DMS114 treated with DMSO at 0.1 percent for 48 hours (cell line): ENCODE data around the gene DGCR2.
"Not testable (repeated sequence)": the region's sequence is repeated elsewhere in the genome, so short reads cannot be mapped to it uniquely, and the experiment has no call there.

Source experiments
- DNase-seq: peaks from one replicate; lab custom pipeline; 2025; ENCODE audit not compliant: unreplicated experiment; lab: John Stamatoyannopoulos, UW

DGCR2 gene

DNA sequence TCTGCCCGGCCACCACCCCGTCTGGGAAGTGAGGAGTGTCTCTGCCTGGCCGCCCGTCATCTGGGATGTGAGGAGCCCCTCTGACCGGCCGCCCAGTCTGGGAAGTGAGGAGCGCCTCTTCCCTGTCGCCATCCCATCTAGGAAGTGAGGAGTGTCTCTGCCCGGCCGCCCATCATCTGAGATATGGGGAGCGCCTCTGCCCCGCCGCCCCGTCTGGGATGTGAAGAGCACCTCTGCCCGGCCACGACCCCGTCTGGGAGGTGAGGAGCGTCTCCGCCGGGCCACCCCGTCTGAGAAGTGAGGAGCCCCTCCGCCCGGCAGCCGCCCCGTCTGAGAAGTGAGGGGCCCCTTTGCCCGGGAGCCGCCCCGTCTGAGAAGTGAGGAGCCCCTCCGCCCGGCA is 38.1 kb downstream of the DGCR2 start:
- DNase-seq, result not testable (repeated sequence)

DNA sequence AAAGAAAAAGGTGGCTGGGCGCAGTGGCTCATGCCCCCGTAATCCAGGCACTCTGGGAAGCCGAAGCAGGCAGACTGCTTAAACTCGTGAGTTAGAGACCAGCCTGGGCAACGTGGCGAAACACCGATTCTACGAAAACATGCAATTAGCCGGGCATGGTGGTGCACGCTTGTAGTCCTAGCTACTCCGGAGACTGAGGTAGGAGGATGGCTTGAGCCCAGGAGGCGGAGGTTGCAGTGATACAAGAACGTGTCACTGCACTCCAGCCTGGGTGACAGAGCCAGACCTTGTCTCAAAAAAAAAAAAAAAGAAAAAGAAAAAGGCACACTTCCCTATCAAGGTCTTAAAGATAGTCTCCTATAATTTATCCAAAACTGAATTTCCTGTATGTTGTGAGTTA is 39.4 kb downstream of the DGCR2 start:
- DNase-seq, result no peak

DNA sequence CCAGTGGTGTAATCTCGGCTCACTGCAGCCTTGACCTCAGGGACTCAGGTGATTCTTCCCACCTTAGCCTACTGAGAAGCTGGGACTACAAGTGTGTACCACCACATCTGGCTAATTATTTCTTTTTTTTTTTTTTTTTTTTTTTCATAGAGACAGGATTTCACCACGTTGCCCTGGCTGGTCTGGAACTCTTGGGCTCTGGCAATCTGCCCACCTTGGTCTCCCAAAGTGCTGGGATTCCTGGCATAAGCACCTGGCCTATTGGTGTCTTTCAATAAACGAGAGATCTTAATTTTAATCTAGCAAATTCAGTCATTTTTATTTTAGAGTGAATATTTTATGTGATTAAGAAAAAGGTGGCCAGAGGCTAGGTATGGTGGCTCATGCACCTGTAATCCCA is 40.1 kb downstream of the DGCR2 start:
- no peak for DNase-seq

DNA sequence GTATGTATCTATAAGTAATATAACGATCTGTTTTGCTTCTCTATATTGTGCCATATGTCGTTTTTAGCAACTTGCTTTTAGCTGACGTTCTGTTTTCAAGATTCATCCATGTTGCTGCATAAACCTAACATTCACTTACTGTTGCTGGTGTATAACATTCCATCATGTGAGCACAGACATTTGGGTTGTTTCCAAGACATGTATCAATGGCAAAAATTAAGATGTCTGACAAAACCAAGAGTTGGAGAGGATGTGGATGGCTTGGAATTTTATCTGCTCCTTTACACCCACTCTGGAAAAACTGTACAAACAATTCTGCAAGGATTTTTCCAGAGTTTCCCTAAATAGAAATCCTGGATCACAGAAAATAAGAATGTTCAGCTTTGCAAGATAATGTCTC is 40.9 kb downstream of the DGCR2 start:
- no peak for DNase-seq

DNA sequence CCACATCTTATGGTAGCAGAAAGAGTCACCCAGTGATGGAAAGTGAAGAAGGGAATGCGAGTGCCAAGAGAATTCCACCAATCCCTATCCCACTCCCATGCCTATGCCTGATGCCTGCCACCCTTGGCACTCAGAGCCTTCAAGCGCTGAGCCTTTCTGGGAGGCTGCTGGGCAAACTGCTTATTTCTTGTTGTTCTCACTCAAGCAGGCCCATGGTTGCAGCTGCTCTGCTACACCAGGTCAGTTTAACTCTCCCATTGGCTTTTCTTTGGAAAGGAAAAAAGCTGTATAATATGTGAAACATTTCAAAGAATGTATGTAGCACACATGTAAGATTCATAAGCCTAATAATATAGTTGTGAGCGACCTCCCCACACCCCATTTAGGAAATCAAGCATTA is 41.4 kb downstream of the DGCR2 start:
- no peak for DNase-seq

DNA sequence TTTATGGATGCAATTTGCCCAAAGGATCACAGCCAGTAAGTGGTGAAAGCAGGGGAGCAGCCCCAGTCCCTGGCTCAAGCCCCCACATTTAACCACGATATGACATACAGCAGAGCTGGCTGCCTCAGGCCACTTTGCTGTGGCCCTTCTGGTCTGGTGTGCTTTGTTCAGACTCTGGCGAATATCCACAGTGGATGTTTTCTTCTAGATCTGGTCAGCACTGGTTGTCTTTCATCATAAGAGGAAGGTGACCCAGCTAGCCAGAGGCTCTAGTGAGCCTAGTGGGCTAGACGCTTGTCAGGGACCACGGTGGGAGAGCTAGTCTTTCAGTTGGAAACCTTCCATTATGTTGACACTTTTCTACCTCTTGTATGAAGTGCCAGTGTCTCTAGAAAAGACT is 42.5 kb downstream of the DGCR2 start:
- DNase-seq, result no peak

DNA sequence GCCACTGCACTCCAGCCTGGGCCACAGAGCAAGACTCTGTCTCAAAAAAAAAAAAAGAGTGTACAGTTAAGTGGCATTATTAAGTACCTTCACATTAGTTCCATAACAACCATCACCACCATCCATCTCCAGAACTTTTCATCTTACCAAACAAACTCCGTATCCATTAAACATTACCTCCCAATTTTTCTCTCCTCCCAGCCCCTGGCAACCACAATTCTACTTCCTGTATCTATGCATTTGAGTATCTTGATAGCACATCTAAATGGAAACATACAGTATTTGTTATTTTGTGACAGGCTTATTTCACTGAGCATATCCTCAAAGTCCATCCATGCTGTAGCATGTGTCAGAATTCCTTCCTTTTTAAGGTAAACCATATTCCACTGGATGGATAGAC is 46.8 kb downstream of the DGCR2 start:
- DNase-seq, result no peak

DNA sequence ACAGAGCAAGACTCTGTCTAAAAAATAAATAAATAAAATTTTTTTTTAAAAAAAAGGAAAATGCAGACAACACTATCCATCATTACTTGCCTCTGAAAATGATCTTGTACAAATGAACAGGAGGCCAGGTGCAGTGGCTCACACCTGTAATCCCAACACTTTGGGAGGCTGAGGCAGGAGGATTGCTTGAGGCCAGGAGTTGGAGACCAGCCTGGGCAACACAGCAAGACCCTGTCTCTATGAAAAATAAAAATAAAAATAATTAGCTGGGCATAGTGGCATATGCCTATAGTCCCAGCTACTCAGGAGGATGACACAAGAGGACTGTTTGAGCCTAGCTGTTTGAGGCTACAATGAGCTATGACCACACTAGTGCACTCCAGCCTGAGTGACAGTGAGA is 49.4 kb downstream of the DGCR2 start:
- not testable (repeated sequence) for DNase-seq

DNA sequence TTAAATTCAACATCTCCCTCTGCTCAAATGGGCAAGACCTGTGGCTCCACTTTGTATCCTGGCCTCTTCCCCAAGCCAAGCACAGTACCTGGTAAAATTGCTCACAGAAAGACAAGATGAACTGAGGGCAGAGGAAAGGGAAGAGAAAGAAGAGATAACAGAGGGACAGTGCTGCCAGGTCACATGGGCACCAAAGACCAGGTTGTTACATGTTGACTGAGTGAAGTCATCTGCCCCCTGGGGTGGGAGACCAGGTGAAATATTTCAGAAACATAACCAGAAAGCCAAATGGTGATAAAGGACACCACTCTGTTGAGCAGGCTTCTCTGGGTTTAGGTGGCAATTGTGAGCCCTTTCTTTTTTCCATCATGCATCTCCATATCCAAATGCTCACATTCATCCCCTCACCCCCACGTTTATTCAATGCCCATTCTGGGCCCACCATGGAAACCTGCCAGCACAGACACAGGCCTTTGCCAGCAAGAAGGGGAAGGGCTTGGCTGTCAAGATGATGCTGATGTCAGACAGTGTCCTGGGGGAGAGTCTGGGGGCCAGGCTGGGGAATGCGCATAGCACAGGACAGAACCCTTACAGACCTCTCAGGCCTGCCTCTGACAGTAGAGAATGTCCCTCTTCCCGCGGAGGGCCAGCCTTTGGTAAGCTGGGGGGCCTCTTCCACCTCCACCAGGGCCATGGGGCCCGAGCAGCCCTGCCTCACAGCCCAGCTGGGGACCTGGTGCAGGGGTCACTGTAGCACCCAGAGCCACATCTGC is 51.6 kb downstream of the DGCR2 start:
- no peak for DNase-seq

DNA sequence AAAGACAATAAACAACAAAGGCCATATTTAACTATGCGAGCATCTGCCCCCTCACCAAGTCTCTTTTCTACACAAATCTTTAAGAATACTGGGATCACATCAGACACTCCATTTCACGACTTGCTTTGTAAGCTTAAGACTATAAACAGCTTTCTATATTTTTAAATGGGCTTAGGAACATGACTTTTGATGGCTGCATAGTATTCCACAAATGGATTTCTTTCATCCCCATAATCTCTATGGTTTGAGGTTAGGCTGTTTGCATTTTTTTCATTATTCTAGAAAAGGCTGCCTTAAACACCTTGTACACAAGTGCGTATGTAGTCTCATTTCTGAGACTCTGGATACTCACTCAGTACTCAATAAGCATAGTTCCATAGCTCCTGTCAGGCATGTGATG is 52.8 kb downstream of the DGCR2 start:
- no peak for DNase-seq

DNA sequence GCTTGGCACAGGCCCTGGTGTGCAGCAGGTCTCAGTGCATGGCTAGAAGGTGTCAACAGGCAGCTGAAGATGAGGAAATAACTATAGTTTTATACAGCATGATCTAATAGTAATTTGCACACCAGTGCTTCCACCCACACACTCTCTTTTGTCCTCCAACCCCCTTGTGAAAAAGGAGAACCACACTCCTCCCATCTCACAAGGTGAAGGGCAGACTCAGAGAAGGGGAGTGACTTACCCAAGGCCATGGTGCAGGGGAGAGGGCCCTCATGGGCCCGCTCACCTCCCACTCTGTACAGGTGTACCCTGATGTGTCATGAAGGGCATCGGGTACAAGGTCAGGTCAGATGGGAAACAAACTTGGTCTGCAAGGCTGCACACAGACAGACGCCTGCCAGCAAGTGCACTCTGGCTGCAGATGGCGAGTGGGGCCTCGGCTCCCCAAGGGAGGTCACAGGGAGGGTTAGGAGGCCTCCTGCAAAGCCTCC is 53.4 kb downstream of the DGCR2 start:
- DNase-seq, result no peak

DNA sequence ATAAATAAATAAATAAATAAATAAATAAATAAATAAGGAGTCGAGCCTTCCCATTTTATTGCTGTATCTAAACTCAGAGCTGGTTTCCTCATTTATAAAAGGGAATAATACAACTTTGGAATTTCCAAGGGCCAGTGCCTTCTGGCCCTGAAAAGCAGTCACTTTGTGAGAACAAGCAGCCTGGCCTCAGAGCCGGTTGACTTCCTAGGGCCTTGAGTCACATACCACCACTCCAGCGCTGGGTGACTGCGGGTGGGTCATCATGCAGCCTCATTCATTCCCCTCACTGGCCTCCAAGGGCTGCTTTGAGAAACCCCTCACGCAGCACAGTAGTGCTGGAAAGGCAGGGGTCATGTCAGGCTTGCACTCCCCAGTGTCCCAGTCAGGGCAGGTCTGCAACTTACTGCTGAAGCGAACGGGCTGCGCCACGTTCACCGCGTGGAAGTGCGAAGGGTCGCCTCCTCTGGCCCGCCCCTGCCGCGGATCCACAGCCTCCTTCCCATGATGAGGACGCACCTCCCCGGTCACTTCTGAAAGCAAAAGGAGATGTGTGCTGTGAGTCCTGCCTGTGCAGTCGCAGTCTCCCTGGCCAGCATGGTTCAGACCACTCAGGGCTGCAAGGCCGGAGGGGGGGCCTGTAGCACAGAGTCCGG is 54.4 kb downstream of the DGCR2 start:
- DNase-seq, result no peak

DNA sequence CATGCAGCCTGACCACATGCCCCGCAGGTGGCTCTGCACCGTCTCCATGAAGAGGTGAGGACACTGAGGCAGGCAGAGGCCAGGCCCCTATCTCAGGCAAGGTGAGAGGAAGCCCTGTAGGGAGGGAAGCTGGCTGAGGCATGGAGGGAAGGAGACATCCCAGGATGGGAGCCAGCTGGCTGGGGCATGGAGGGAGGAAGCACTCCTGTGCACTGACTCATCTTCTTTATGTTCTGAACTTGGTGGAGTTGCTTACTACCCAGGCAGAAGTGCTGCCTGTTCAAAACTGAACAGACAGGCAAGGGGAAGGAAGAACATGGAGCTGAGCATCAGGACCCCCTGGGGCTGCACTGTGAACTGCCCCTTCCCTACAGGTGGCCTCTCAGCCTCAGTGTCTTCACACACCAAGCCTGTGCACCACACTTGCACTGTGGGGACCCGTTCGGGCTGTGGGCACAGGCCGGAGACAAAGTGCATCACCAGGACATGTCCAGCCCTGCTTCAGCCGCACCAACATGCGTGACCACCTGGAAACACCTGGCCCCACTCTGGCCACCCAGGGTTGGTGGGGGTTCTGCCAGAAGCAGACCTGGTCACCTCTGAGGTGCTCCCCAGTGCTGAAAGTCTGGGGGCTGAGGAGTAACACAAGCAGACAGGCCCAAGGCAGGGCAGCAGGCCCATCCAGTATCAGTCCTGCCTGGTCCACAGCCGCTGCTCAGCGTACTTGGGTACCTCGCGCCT is 55.5 kb downstream of the DGCR2 start:
- DNase-seq, result no peak

DNA sequence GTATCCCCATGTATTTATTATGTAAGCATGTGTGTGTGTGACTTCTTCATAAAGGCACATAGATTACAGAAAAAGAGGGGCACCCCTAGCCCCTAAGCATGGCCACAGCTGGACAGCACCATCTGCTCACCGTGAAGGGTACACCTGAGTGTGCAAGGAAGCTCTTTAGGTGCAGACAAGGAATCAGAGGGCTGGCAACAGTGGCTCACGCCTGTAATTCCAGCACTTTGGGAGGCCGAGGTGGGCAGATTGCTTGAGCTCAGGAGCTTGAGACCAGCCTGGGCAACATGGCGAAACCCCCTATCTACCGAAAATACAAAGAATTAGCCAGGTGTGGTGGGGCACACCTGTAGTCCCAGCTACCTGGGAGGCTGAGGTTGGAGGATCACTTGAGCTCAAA is 56.3 kb downstream of the DGCR2 start:
- DNase-seq, result no peak

DNA sequence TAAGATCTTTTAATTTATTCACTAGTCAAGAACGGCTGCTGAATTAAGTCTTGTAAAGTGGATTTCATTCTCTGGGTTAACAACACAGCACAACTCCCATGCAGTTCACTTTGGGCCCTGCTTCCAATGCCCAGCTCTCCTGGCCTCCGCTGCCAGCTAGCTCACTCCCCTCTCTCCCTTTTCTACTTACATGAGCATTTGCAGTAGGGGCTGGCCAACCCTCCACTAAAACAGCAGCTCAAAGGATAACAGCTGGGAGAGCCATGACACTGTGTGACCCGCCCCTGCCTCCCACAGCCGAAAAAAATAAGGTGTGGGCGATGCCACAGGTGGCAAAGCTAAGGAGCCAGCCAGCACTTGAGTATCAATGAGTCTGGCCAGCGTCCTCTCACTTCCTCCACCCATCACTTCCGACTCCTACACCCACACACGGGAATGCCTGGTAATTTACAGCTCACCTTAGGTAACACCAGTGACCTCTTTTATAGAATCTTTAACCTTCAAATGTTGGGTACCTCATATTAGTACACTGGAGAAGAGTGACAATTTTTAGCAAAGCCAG is 56.8 kb downstream of the DGCR2 start:
- DNase-seq, result no peak

DNA sequence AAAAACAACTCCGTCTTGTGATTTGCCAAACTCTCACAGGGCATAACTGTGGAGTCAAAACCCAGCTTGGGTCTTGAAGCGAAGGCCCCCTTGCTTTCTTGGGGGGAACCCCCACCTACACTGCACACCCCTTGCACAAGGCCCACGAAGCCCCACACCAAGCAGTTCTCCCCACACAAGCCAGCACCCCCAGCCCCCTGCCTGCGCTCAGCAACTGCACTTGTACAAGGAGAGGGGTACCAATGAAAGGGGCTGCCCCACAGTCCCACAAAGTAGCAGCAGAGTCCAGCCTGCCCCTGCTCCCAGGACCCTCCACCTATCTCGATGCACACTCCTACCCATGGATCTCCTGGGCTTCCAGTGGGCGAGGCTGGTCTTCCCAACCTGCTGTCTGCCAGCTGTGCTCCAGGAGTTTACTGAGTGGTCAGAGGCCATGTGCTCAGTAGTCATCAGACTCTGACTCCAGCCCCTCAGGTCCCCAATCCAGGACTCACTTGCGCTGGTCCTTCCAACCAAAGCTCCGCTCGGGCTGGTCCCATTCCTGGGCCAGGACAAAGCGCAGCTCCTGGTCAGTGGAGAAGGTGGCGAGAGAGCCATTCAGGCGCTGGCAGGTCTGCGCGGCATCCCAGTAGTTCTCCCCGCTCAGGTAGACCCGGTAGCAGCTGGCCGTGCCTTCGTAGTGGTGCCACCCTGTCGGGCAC is 57.7 kb downstream of the DGCR2 start:
- no peak for DNase-seq

DNA sequence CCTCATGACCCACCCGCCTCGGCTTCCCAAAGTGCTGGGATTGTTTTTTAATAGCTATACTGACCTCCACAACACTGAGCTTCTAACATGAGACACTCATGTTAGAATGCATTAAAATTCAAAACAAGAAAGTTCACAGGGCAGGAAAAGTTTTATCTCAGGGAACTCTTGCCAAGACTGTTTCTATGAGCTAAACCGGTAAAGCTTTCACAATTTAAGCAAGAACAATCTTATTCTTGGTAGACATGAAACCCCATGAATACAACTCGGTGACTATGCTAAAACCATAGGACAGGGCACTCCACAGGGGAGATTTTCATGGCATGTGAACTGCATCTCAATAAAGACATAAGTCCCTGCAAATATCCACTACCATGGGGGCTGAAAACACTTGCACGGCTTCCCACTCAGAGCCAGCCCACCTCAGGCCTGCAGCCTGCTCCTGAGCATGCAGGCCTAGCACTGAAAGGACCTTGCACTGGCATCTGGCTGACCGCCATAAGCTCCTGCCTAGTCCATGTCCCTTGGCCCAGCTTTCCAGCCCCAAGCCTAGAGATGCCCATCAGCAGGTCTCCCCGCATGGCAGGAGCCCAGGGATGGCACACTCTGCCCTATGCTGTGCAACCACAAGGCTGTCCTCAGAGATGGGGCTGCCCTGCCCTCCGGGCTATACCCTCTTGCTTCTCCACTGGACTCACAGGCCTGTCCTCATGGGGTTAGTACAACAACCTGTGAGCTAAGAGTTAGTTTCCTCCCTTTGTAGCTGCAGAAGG is 58.4 kb downstream of the DGCR2 start:
- DNase-seq, result no peak

DNA sequence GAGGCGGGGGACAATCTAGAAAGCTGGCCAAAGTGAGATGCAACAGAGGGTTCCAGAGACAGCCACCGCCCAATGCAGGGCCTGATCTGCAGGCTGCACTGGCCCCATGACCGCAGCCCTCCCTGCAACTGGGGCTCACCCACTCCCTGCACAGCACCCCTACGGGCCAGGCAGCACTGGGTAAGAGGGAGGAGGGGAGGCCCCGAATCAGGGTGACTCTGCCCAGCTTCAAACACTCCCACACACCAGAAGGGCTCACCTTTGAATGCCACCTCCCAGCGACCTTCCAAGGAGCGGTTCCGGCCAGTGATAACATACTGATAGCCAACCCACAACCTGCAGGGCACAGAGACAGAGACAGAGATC is 59.3 kb downstream of the DGCR2 start:
- DNase-seq, result no peak

DNA sequence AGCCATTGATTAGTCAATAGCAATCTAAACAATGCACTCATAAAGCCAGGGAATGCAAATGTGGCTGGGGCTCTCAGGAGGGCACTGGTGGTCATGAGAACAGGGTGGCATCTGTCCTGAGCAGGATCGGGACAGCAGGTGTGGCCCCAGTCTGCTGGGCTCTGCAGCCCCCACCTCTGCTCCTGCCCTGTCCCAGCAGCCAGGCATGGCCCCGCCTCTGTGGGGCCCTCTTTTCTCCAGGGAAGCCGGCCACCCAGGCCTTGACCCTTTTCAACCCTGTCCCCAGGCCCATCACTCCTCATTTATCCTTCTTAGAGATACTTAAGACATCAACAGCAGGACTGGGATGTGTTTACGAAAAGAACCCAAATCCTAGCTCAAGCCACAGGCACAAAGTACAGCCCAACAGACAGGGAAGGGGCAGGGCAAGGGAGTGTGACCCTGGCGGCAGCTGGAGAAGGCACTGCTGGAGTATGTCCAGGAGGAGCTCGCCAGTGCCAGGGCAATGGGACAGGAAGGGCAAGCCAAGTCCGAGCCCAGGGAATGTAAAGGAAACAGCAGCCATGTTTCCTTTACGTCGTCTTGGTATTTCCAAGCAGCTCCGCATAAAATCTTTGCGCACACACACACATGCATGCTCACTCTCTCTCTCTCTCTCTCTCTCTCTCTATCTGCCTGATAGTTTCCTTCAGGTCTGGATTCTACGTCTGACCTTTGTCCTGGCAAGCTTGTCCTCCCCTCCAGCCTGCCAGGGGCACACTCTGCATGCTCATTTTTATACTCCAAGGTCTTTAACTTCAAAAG is 59.9 kb downstream of the DGCR2 start:
- DNase-seq, result no peak
